COLO829 (cell line): ENCODE measurements around the gene ADRM1.
A peak's percentile ranks its signal among the peaks of the same experiment; 100 is the strongest.

Experiments
- DNase-seq: peaks from one replicate; pipeline ENCODE4 v3.0.0; 2012; ENCODE audit warnings: low spot score

Gene ADRM1

GRCh38 chr20:62311832-62312661, 9.2 kb downstream of the ADRM1 start:
- no peak for DNase-seq

GRCh38 chr20:62312662-62312977, 9.8 kb downstream of the ADRM1 start:
- no peak for DNase-seq

GRCh38 chr20:62313021-62313420, 10.2 kb downstream of the ADRM1 start:
- DNase-seq, result no peak

GRCh38 chr20:62313460-62314338, 10.9 kb downstream of the ADRM1 start:
- no peak for DNase-seq

- DNase-seq, result no peak
Observed at GRCh38 chr20:62314339-62314638, 11.5 kb downstream of the ADRM1 start.

GRCh38 chr20:62314711-62315302, 12.0 kb downstream of the ADRM1 start:
- no peak for DNase-seq

GRCh38 chr20:62315773-62316172, 13.0 kb downstream of the ADRM1 start:
- no peak for DNase-seq

GRCh38 chr20:62316331-62317166, 13.8 kb downstream of the ADRM1 start:
- no peak for DNase-seq

- DNase-seq, result no peak
Observed at GRCh38 chr20:62317167-62317655, 14.4 kb downstream of the ADRM1 start.

GRCh38 chr20:62318400-62319345, 15.9 kb downstream of the ADRM1 start:
- DNase-seq, result no peak

GRCh38 chr20:62319346-62319909, 16.6 kb downstream of the ADRM1 start:
- no peak for DNase-seq

GRCh38 chr20:62320581-62321354, 18.0 kb downstream of the ADRM1 start:
- peak; percentile 59 for DNase-seq

GRCh38 chr20:62321521-62321948, 18.7 kb downstream of the ADRM1 start:
- peak; percentile 25 for DNase-seq

GRCh38 chr20:62321975-62322374, 19.2 kb downstream of the ADRM1 start:
- no peak for DNase-seq

- DNase-seq, result no peak
Observed at GRCh38 chr20:62322492-62323041, 19.8 kb downstream of the ADRM1 start.

GRCh38 chr20:62323146-62323979, 20.6 kb downstream of the ADRM1 start:
- no peak for DNase-seq

- DNase-seq, result no peak
Observed at GRCh38 chr20:62323980-62324906, 21.4 kb downstream of the ADRM1 start.
